ENCODE measurements around the gene TNS2.

Gene TNS2

DNA sequence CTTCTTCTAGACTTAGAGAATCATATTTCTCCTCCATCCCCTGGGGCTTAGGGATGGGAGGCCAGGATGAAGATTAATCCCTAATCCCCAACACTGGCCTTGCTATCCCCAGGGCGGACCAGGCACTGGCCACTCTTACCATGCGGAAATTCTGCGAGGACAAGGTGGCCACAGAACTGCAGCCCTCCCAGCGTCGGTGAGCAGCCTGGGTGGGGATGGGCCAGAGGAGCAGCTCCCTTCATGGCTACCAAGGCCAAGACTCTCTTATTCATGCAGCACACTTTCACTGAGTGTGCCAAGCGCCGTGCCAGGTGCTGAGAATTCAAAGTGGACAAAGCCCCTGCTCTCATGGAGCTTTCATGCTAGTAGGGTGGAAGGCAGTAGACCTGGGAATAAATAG is 7.0 kb downstream of the TNS2 start:
- Histone ChIP-seq H3K27ac (ENCODE audit: low read depth, low read length) (no peak overlapping the region), H3K9me3 (ENCODE audit: control insufficient read depth in 1 of 2, low read length in 2 of 2) (no peaks in the 10 kb centered on the region), H3K27me3 (ENCODE audit: control insufficient read depth in 1 of 2, insufficient read depth in 2 of 2, low read length in 2 of 2) (no peaks in the 10 kb centered on the region), H3K4me3 (ENCODE audit: low read depth in 1 of 2, low read length in 2 of 2) (no peak overlapping the region), H3K4me1 (ENCODE audit: control insufficient read depth in 1 of 2, insufficient read depth in 2 of 2, low read length in 2 of 2) (peaks cover 32 to 42% of the 10 kb centered on the region in 2 donors), H3K9ac (ENCODE audit: low read depth in 1 of 2, low read length in 2 of 2) (no peak overlapping the region), H3K36me3 (ENCODE audit: control insufficient read depth in 1 of 2, insufficient read depth in 2 of 2, low read length in 2 of 2) (peaks cover 0 to 8% of the 10 kb centered on the region in 2 donors)

DNA sequence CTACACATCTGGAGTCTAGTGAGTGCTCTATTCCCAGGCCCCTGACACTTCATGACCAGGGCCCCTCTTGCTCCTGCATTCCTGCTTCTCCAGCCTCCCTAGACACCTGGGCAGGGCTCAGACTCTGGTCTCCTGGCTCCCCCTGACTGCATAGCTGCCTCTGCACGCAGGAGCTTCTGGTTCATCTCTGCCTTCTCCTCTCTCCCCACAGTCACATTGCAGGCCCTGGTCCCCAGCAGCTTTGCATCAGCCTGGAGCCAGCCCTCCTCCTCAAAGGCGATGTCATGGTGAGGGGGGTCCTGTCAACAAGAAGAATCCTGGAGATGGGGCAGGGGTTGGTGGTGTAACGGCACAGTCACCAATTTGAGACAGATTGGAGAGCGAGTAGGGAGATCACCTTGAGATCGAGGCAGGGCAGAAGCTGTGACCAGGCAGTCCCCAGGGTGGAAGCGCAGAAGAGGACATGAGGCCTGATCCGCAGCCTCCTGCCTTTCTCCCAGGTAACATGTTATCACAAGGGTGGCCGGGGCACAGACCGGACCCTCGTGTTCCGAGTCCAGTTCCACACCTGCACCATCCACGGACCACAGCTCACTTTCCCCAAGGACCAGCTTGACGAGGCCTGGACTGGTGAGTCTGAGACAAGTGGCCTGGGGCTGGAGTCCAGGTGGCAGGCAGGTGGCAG is 8.1 kb downstream of the TNS2 start:
- no peak overlapping the region for H3K4me3 ChIP-seq (ENCODE audit: low read depth in 1 of 2, low read length in 2 of 2)
- no peak overlapping the region for H3K27ac ChIP-seq (ENCODE audit: low read depth, low read length)
- H3K9ac ChIP-seq (ENCODE audit: low read depth in 1 of 2, low read length in 2 of 2) = no peak overlapping the region
- H3K9me3 ChIP-seq (ENCODE audit: control insufficient read depth in 1 of 2, low read length in 2 of 2) = no peaks in the 10 kb centered on the region
- H3K36me3 ChIP-seq (ENCODE audit: control insufficient read depth in 1 of 2, insufficient read depth in 2 of 2, low read length in 2 of 2) = peaks cover 0 to 8% of the 10 kb centered on the region in 2 donors
- H3K4me1 ChIP-seq (ENCODE audit: control insufficient read depth in 1 of 2, insufficient read depth in 2 of 2, low read length in 2 of 2) = peaks cover 25 to 41% of the 10 kb centered on the region in 2 donors
- no peaks in the 10 kb centered on the region for H3K27me3 ChIP-seq (ENCODE audit: control insufficient read depth in 1 of 2, insufficient read depth in 2 of 2, low read length in 2 of 2)

DNA sequence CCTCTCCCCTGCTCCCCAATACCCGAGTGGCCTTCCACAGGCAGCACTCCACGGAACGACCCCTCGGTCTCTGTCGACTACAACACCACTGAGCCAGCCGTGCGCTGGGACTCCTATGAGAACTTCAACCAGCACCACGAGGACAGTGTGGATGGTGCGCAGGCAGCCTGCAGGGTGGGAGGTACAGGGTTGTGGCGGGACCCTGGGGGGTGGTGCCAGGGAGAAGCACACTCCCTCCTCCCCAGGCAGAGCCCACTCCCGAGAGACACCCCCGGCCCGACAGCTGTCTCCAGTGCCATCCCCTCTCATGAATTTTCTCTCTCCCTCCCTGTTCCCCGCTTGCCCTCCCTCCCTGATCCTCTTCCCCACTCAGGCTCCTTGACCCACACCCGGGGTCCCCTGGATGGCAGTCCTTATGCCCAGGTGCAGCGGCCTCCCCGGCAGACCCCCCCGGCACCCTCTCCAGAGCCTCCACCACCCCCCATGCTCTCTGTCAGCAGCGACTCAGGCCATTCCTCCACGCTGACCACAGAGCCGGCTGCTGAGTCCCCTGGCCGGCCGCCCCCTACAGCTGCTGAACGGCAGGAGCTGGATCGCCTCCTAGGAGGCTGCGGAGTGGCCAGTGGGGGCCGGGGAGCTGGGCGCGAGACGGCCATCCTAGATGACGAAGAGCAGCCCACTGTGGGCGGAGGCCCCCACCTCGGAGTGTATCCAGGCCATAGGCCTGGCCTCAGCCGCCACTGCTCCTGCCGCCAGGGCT is 9.0 kb downstream of the TNS2 start:
- no peak overlapping the region for H3K9ac ChIP-seq (ENCODE audit: low read depth in 1 of 2, low read length in 2 of 2)
- peaks cover 0 to 12% of the 10 kb centered on the region in 2 donors for H3K36me3 ChIP-seq (ENCODE audit: control insufficient read depth in 1 of 2, insufficient read depth in 2 of 2, low read length in 2 of 2)
- no peaks in the 10 kb centered on the region for H3K27me3 ChIP-seq (ENCODE audit: control insufficient read depth in 1 of 2, insufficient read depth in 2 of 2, low read length in 2 of 2)
- no peak overlapping the region for H3K4me3 ChIP-seq (ENCODE audit: low read depth in 1 of 2, low read length in 2 of 2)
- no peaks in the 10 kb centered on the region for H3K9me3 ChIP-seq (ENCODE audit: control insufficient read depth in 1 of 2, low read length in 2 of 2)
- H3K27ac ChIP-seq (ENCODE audit: low read depth, low read length) = no peak overlapping the region
- peaks cover 16 to 37% of the 10 kb centered on the region in 2 donors for H3K4me1 ChIP-seq (ENCODE audit: control insufficient read depth in 1 of 2, insufficient read depth in 2 of 2, low read length in 2 of 2)

DNA sequence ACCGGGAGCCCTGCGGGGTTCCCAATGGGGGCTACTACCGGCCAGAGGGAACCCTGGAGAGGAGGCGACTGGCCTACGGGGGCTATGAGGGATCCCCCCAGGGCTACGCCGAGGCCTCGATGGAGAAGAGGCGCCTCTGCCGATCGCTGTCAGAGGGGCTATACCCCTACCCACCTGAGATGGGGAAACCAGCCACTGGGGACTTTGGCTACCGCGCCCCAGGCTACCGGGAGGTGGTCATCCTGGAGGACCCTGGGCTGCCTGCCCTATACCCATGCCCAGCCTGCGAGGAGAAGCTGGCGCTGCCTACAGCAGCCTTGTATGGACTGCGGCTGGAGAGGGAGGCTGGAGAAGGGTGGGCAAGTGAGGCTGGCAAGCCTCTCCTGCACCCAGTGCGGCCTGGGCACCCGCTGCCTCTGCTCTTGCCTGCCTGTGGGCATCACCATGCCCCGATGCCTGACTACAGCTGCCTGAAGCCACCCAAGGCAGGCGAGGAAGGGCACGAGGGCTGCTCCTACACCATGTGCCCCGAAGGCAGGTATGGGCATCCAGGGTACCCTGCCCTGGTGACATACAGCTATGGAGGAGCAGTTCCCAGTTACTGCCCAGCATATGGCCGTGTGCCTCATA is 9.7 kb downstream of the TNS2 start:
- H3K4me1 ChIP-seq (ENCODE audit: control insufficient read depth in 1 of 2, insufficient read depth in 2 of 2, low read length in 2 of 2) = peaks cover 16 to 35% of the 10 kb centered on the region in 2 donors
- peaks cover 0 to 17% of the 10 kb centered on the region in 2 donors for H3K36me3 ChIP-seq (ENCODE audit: control insufficient read depth in 1 of 2, insufficient read depth in 2 of 2, low read length in 2 of 2)
- no peak overlapping the region for H3K27ac ChIP-seq (ENCODE audit: low read depth, low read length)
- no peak overlapping the region for H3K9ac ChIP-seq (ENCODE audit: low read depth in 1 of 2, low read length in 2 of 2)
- no peak overlapping the region for H3K4me3 ChIP-seq (ENCODE audit: low read depth in 1 of 2, low read length in 2 of 2)
- no peaks in the 10 kb centered on the region for H3K27me3 ChIP-seq (ENCODE audit: control insufficient read depth in 1 of 2, insufficient read depth in 2 of 2, low read length in 2 of 2)
- no peaks in the 10 kb centered on the region for H3K9me3 ChIP-seq (ENCODE audit: control insufficient read depth in 1 of 2, low read length in 2 of 2)

DNA sequence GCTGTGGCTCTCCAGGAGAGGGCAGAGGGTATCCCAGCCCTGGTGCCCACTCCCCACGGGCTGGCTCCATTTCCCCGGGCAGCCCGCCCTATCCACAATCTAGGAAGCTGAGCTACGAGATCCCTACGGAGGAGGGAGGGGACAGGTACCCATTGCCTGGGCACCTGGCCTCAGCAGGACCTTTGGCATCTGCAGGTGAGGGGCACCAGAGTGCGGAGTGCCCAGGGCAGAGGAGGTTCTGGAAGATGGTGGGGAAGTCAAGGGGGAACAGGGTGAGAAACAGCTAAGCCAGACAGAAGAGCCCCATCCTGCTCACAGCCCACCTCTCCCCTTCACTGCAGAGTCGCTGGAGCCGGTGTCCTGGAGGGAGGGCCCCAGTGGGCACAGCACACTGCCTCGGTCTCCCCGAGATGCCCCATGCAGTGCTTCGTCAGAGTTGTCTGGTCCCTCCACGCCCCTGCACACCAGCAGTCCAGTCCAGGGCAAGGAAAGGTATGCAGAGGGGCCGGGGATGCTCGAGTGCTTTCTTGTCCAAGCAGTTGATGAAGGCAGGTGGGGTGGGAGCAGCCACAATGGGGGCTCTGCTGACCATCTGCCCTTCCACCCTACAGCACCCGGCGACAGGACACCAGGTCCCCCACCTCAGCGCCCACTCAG is 10.3 kb downstream of the TNS2 start:
- Histone ChIP-seq H3K27me3 (ENCODE audit: control insufficient read depth in 1 of 2, insufficient read depth in 2 of 2, low read length in 2 of 2) (no peaks in the 10 kb centered on the region), H3K36me3 (ENCODE audit: control insufficient read depth in 1 of 2, insufficient read depth in 2 of 2, low read length in 2 of 2) (peaks cover 0 to 23% of the 10 kb centered on the region in 2 donors), H3K4me3 (ENCODE audit: low read depth in 1 of 2, low read length in 2 of 2) (no peak overlapping the region), H3K4me1 (ENCODE audit: control insufficient read depth in 1 of 2, insufficient read depth in 2 of 2, low read length in 2 of 2) (peaks cover 16 to 35% of the 10 kb centered on the region in 2 donors), H3K27ac (ENCODE audit: low read depth, low read length) (no peak overlapping the region), H3K9ac (ENCODE audit: low read depth in 1 of 2, low read length in 2 of 2) (no peak overlapping the region), H3K9me3 (ENCODE audit: control insufficient read depth in 1 of 2, low read length in 2 of 2) (no peaks in the 10 kb centered on the region)

GRCh38 chr12:53060721-53061276 is 10.9 kb downstream of the TNS2 start:
- Histone ChIP-seq H3K4me1 (ENCODE audit: control insufficient read depth in 1 of 2, insufficient read depth in 2 of 2, low read length in 2 of 2) (peaks cover 16 to 35% of the 10 kb centered on the region in 2 donors), H3K27ac (ENCODE audit: low read depth, low read length) (peak overlapping the region; percentile 2), H3K27me3 (ENCODE audit: control insufficient read depth in 1 of 2, insufficient read depth in 2 of 2, low read length in 2 of 2) (no peaks in the 10 kb centered on the region), H3K9ac (ENCODE audit: low read depth in 1 of 2, low read length in 2 of 2) (no peak overlapping the region), H3K4me3 (ENCODE audit: low read depth in 1 of 2, low read length in 2 of 2) (no peak overlapping the region), H3K9me3 (ENCODE audit: control insufficient read depth in 1 of 2, low read length in 2 of 2) (no peaks in the 10 kb centered on the region), H3K36me3 (ENCODE audit: control insufficient read depth in 1 of 2, insufficient read depth in 2 of 2, low read length in 2 of 2) (peaks cover 5 to 29% of the 10 kb centered on the region in 2 donors)

DNA sequence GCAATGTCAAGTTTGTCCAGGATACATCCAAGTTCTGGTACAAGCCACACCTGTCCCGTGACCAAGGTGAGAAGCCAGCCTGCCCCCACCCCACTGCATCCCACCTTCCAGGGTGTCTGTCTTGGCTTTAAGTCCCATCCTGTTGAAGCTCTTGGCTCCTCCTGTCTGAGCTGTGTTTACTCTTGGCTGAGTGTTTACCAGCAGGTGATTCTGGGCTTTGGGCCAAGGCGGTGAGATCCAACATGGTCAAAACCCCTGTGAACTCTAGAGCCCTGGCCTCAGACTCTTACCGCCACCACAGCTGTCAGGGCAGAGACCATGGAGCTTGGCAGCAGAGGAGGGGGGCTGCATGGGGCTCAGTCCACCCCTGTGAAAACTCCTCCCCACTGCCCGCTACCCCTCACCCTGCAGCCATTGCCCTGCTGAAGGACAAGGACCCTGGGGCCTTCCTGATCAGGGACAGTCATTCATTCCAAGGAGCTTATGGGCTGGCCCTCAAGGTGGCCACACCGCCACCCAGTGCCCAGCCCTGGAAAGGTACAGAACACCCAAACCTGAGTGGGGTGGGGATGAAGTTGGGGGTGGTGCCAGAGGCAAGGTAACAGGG is 11.6 kb downstream of the TNS2 start:
- H3K4me1 ChIP-seq (ENCODE audit: control insufficient read depth in 1 of 2, insufficient read depth in 2 of 2, low read length in 2 of 2) = peaks cover 21 to 35% of the 10 kb centered on the region in 2 donors
- H3K4me3 ChIP-seq (ENCODE audit: low read depth in 1 of 2, low read length in 2 of 2) = peak overlapping the region in 1 of 2 donors; percentile 12
- H3K9me3 ChIP-seq (ENCODE audit: control insufficient read depth in 1 of 2, low read length in 2 of 2) = no peaks in the 10 kb centered on the region
- peaks cover 10 to 29% of the 10 kb centered on the region in 2 donors for H3K36me3 ChIP-seq (ENCODE audit: control insufficient read depth in 1 of 2, insufficient read depth in 2 of 2, low read length in 2 of 2)
- no peaks in the 10 kb centered on the region for H3K27me3 ChIP-seq (ENCODE audit: control insufficient read depth in 1 of 2, insufficient read depth in 2 of 2, low read length in 2 of 2)
- no peak overlapping the region for H3K9ac ChIP-seq (ENCODE audit: low read depth in 1 of 2, low read length in 2 of 2)
- no peak overlapping the region for H3K27ac ChIP-seq (ENCODE audit: low read depth, low read length)

GRCh38 chr12:53062011-53062961 is 12.4 kb downstream of the TNS2 start:
- Histone ChIP-seq H3K4me3 (ENCODE audit: low read depth in 1 of 2, low read length in 2 of 2) (no peak overlapping the region), H3K27ac (ENCODE audit: low read depth, low read length) (no peak overlapping the region), H3K9ac (ENCODE audit: low read depth in 1 of 2, low read length in 2 of 2) (no peak overlapping the region), H3K36me3 (ENCODE audit: control insufficient read depth in 1 of 2, insufficient read depth in 2 of 2, low read length in 2 of 2) (peaks cover 11 to 31% of the 10 kb centered on the region in 2 donors), H3K27me3 (ENCODE audit: control insufficient read depth in 1 of 2, insufficient read depth in 2 of 2, low read length in 2 of 2) (no peaks in the 10 kb centered on the region), H3K9me3 (ENCODE audit: control insufficient read depth in 1 of 2, low read length in 2 of 2) (no peaks in the 10 kb centered on the region), H3K4me1 (ENCODE audit: control insufficient read depth in 1 of 2, insufficient read depth in 2 of 2, low read length in 2 of 2) (peaks cover 22 to 35% of the 10 kb centered on the region in 2 donors)
